Epithelial cell of proximal tubule (primary cell): Measurements from ENCODE around the gene ELN. TPM values are rescaled to one million over a fixed set of nuclear protein-coding genes. Genes with fewer than 3 reads are reported as not detected.

Experiments used
- DNase-seq: peaks from one replicate; pipeline ENCODE4 v3.0.0-alpha.2; 2011; ENCODE audit warnings: low read depth
- H3K4me3 ChIP-seq: 2 replicates; pipeline ENCODE4 v1.5.1; 2011; ENCODE audit warnings: low read depth, mild to moderate bottlenecking, low read length
- total RNA-seq: library from RNA; depleted of rRNA; stranded (reverse); fragments of >200 nt; gene quantifications from 2 replicates; pipeline ENCODE4 v1.2.3, GENCODE V29; 2015
- TF ChIP-seq, protein P1 (sequence below): conservative IDR thresholded peaks from 2 replicates; pipeline ENCODE4 v1.5.1; 2012; ENCODE audit warnings: low read depth, mild to moderate bottlenecking, low read length

The ELN gene
- total RNA-seq, 1 donor from 2014 or later, result 0.12 TPM

DNA sequence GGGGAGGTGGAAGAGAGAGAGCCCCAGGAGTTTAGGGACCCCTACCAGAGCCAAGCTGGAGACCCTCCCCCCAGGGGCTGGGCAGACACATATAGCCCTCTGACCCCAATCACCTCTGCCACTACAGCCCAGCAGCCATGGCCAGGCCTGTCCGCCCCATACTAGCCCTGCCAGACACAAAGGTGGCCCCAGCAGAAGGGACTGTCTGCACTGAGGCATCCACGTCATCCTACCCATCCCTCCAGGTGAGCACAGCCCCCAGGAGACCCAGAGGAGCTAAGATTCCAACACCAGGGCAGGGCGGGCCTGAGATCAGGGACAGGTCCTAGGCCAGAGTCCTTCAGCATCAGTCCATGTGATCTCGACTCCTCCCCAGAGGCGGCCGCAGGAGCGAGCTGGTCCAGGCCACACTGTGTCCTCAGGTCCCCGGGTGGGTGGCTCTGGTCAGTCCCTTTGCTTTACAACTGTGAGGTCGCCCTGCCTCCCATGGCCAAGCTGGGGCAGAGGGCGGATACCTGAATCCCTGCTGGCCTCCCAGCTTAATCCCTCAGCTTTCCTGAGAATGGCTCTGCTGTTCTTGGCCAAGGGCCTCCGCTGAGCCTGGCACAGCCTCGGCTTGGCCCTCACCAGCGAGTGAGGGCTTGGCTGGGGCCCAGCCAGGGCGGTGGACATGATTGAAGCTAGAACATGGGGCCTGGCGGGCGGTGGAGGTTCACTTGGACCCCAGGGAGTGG is 14.3 kb upstream of the ELN start:
- no peak overlapping the region for H3K4me3 ChIP-seq
- DNase-seq, result no peak
- TF ChIP-seq, protein P1, sequence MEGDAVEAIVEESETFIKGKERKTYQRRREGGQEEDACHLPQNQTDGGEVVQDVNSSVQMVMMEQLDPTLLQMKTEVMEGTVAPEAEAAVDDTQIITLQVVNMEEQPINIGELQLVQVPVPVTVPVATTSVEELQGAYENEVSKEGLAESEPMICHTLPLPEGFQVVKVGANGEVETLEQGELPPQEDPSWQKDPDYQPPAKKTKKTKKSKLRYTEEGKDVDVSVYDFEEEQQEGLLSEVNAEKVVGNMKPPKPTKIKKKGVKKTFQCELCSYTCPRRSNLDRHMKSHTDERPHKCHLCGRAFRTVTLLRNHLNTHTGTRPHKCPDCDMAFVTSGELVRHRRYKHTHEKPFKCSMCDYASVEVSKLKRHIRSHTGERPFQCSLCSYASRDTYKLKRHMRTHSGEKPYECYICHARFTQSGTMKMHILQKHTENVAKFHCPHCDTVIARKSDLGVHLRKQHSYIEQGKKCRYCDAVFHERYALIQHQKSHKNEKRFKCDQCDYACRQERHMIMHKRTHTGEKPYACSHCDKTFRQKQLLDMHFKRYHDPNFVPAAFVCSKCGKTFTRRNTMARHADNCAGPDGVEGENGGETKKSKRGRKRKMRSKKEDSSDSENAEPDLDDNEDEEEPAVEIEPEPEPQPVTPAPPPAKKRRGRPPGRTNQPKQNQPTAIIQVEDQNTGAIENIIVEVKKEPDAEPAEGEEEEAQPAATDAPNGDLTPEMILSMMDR, result no peak

DNA sequence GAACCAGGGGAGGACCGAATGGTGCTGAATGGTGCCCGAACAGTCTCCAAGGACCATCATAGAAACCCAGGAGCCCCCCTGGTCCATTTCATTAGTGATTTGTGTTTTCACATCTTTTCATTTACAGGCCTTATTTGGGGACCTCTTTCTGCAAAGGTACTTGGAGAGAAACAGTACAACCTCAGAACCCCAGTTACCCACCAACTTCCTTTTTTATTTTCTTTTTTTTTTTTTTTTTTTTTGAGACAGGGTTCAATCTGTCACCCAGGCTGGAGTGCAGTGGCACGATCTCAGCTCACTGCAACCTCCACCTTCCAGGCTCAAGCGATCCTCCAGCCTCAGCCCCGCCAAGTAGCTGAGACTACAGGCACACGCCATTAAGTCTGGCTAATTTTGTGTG is 13.0 kb upstream of the ELN start:
- TF ChIP-seq, protein P1, result no peak
- no peak overlapping the region for H3K4me3 ChIP-seq
- no peak for DNase-seq

DNA sequence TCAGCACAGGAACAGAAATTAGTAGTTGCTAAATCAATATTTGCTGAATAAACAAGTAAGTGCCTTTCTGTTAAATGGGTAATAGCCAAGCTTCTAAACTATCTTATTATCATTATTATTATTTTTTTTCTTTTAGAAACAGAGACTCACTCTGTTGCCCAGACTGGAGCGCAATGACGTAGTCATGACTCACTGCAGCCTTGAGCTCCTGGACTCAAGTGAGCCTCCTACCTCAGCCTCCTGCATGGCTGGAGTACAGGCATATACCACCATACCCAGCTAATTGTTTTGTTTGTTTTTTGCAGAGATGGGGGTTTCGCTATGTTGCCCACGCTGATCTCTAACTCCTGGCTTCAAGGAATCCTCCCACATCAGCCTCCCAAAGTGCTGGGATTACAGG is 12.3 kb upstream of the ELN start:
- TF ChIP-seq, protein P1, result no peak
- no peak for DNase-seq
- no peak overlapping the region for H3K4me3 ChIP-seq

DNA sequence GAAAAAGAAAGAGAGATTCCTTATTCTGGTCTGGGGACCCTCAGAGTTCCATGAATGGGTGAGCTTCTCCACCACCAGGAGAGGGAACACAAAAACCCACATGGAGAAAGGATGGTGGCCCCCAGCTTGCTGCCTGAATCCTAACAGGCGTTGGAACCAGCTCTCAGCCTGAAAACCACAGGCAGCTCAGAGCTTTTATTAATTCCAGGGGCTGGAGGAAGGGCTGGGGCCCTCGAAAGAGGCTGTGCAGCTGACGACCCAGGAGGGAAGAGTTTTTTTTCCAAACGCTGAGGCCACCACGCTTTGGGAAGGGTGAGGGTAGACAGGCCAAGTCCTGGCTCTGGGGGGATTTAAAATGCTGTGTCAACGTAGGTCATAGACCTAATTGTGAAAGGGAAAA is 10.8 kb upstream of the ELN start:
- H3K4me3 ChIP-seq, result no peak overlapping the region
- DNase-seq, result no peak
- TF ChIP-seq, protein P1, result no peak

DNA sequence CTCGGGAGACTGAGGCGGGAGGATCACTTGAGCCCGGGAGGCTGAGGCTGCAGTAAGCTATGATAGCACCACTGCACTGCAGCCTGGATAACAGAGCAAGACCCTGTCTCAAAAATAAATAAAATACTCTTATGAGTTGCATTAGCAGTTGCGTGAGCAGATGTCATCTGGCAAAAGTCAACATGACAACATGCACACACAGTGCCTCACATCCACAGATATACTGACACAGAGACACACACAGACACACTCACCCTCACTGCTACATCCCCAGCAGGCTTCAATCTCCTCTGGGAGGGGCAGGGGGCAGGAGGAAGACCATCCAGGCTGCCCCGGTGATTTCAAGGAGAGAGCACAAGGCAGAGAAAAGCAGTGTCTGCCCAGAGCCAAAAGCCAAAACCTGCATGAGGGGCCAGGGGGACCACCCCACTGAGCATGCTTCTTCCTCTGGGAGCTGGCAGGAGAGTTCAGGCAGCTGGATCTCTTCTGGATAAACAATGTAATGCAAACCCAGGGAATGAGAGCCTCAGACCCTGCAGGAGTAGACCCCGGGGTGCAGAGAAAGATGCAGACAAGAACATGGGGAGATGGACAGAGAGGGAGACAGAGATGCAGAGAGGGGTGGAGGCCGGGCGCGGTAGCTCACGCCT is 9.6 kb upstream of the ELN start:
- TF ChIP-seq, protein P1, result no peak
- DNase-seq, result no peak
- H3K4me3 ChIP-seq, result no peak overlapping the region

DNA sequence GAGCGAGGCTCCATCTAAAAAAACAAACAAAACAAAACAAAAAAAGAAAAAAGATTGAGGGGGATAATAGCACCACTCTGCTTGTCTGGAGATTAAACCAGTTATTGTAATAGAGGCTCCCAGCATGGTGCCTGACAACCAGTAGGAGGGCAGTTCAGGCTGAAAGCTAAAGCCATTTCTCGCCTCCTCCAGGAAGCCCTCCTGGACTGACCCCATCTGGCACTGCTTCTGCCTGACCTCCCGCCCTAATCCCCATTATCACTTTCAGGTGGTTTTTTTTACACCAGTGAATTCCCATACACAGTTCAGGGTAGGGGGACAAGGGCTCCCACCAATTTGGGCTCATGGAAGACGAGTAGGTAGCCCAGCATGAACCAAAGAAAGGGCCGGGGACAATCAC is 8.8 kb upstream of the ELN start:
- DNase-seq, result no peak
- TF ChIP-seq, protein P1, result no peak
- no peak overlapping the region for H3K4me3 ChIP-seq

DNA sequence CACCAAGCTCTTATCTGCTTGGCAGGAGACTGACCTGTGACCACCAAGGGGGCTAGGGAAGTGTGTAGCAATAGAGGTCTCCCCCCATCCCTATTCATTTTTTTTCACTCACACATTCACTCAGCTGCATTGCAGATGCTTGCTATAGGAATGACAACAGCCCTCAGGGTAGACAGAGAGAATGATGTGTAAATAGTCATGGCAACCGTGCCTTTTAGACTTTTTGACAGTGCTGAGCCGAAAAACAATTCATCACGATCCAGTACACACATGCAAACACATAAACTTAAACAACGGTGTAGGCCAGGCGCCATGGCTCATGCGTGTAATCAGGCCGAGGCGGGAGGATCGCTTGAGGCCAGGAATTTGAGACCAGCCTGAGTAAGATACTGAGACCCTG is 7.6 kb upstream of the ELN start:
- no peak overlapping the region for H3K4me3 ChIP-seq
- TF ChIP-seq, protein P1, result no peak
- no peak for DNase-seq
